Stimulated activated CD8-positive, alpha-beta memory T cell treated with anti-CD3 and anti-CD28 coated beads, Interleukin-4, amount 100 ng/mL, for 4 hours (primary cell): ENCODE measurements around the gene EHD3.

Experiments
- DNase-seq, 2 donors: peaks; one replicate each; pipeline ENCODE4 v3.0.0-alpha.2; 2020; ENCODE audit warnings: low read depth in 2 of 2, low spot score in 1 of 2

Gene EHD3

GRCh38 chr2:31212659-31213600 lies 21.0 kb upstream of the EHD3 start:
- no peak for DNase-seq

GRCh38 chr2:31213601-31214443 lies 20.1 kb upstream of the EHD3 start:
- no peak for DNase-seq

GRCh38 chr2:31214444-31214915 lies 19.5 kb upstream of the EHD3 start:
- DNase-seq: no peak

GRCh38 chr2:31216734-31217133 lies 17.2 kb upstream of the EHD3 start:
- DNase-seq: no peak

GRCh38 chr2:31217465-31218200 lies 16.3 kb upstream of the EHD3 start, which contains the start of gene CAPN14:
Gene CAPN14 (minus strand): TSS chr2:31217515. CDS start chr2:31205447, 12,068 bp downstream.
- DNase-seq: no peak

GRCh38 chr2:31219131-31219969 lies 14.6 kb upstream of the EHD3 start:
- no peak for DNase-seq

GRCh38 chr2:31221544-31221943 lies 12.4 kb upstream of the EHD3 start:
- DNase-seq: no peak

- no peak for DNase-seq
Observed at GRCh38 chr2:31222071-31222470, 11.9 kb upstream of the EHD3 start.

GRCh38 chr2:31223026-31223425 lies 10.9 kb upstream of the EHD3 start:
- DNase-seq: no peak

- no peak for DNase-seq
Observed at GRCh38 chr2:31223749-31224148, 10.2 kb upstream of the EHD3 start.

- DNase-seq: no peak
Observed at GRCh38 chr2:31226266-31226665, 7.7 kb upstream of the EHD3 start.

- no peak for DNase-seq
Observed at GRCh38 chr2:31227110-31227509, 6.8 kb upstream of the EHD3 start.

GRCh38 chr2:31227711-31228125 lies 6.2 kb upstream of the EHD3 start:
- no peak for DNase-seq

- DNase-seq: no peak
Observed at GRCh38 chr2:31228717-31229116, 5.2 kb upstream of the EHD3 start.

GRCh38 chr2:31230751-31231150 lies 3.2 kb upstream of the EHD3 start:
- DNase-seq: no peak

- no peak for DNase-seq
Observed at GRCh38 chr2:31231571-31232302, 2.2 kb upstream of the EHD3 start.

- DNase-seq: no peak
Observed at GRCh38 chr2:31232586-31232985, 1.4 kb upstream of the EHD3 start.

GRCh38 chr2:31233231-31233630 lies 721 bp upstream of the EHD3 start:
- no peak for DNase-seq

- no peak for DNase-seq
Observed at GRCh38 chr2:31234683-31235503, 941 bp downstream of the EHD3 start.
